C4-2B (cell line): ENCODE results near the gene FGF2.

Experiments
- H3K27ac ChIP-seq: fragments of 450-650 bp; 2 replicates; pipeline ENCODE4 v1.5.1; 2017
- CTCF ChIP-seq: fragments of 450-650 bp; conservative IDR thresholded peaks from 2 replicates; pipeline ENCODE4 v1.5.1; 2017; ENCODE audit warnings: mild to moderate bottlenecking
- ZFX ChIP-seq: fragments of 450-650 bp; IDR thresholded peaks from 2 replicates; pipeline ENCODE4 v1.6.1; 2017

Gene FGF2

GRCh38 chr4:122882857-122883735, 56.5 kb downstream of the FGF2 start:
- no peak overlapping the region for H3K27ac ChIP-seq
- TF ChIP-seq CTCF (no peak), ZFX (no peak)

- H3K27ac ChIP-seq = no peak overlapping the region
- TF ChIP-seq CTCF (no peak), ZFX (no peak)
These were observed 57.9 kb downstream of the FGF2 start for GRCh38 chr4:122884499-122884898.

- no peak overlapping the region for H3K27ac ChIP-seq
- TF ChIP-seq CTCF (no peak), ZFX (no peak)
These were observed 63.1 kb downstream of the FGF2 start for GRCh38 chr4:122889726-122890125.

GRCh38 chr4:122890147-122890795, 63.6 kb downstream of the FGF2 start:
- H3K27ac ChIP-seq = no peak overlapping the region
- TF ChIP-seq CTCF = no peak
- no peak for TF ChIP-seq ZFX

GRCh38 chr4:122894827-122895226, 68.2 kb downstream of the FGF2 start:
- no peak overlapping the region for H3K27ac ChIP-seq
- no peak for TF ChIP-seq ZFX
- TF ChIP-seq CTCF = no peak

GRCh38 chr4:122895336-122895995, 68.8 kb downstream of the FGF2 start:
- H3K27ac ChIP-seq = no peak overlapping the region
- TF ChIP-seq CTCF = no peak
- no peak for TF ChIP-seq ZFX

GRCh38 chr4:122896270-122896669, 69.6 kb downstream of the FGF2 start:
- H3K27ac ChIP-seq = no peak overlapping the region
- TF ChIP-seq CTCF (no peak), ZFX (no peak)
